ENCODE results near the gene EBNA1BP2.

DNA sequence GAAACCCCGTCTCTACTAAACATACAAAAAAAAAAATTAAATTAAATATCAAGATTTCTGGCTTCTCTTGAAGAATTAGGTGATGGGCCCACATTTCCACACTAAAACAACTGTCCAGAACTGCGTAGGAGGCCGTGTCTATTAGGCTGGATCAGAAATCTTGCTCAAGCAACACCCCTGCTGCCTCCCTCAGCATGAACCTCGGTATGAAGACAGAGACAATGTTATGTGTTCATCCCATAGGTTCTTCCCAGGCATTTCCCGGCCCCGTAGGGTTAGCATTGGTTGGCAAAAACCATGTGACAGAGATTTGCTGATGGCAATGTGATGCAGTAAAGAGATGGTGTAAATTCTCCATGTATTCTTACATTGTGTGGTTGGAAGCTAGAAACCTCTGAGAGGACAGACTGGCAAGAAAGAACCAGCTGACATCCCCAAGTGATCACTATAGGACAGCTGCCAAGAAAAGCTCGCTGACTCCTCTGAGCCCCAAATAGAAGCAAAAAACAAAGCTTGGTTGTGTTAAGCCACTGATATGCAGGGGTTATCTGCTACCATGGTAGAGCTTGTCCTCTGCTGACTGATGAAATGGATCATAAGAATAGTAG is 34.5 kb downstream of the EBNA1BP2 start:
- TF ChIP-seq, protein P1, sequence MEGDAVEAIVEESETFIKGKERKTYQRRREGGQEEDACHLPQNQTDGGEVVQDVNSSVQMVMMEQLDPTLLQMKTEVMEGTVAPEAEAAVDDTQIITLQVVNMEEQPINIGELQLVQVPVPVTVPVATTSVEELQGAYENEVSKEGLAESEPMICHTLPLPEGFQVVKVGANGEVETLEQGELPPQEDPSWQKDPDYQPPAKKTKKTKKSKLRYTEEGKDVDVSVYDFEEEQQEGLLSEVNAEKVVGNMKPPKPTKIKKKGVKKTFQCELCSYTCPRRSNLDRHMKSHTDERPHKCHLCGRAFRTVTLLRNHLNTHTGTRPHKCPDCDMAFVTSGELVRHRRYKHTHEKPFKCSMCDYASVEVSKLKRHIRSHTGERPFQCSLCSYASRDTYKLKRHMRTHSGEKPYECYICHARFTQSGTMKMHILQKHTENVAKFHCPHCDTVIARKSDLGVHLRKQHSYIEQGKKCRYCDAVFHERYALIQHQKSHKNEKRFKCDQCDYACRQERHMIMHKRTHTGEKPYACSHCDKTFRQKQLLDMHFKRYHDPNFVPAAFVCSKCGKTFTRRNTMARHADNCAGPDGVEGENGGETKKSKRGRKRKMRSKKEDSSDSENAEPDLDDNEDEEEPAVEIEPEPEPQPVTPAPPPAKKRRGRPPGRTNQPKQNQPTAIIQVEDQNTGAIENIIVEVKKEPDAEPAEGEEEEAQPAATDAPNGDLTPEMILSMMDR (IDR thresholded peaks at IDR 0.05) = no peak
- TF ChIP-seq POLR2A (IDR thresholded peaks at IDR 0.05) = no peak

Data from testis (tissue), 2 donors.